Osteocyte (in vitro differentiated cells): ENCODE data around the gene HOXA1. TPM values are rescaled to one million over a fixed set of nuclear protein-coding genes. Genes with fewer than 3 reads are reported as not detected.
"Not testable (repeated sequence)": the region's sequence is repeated elsewhere in the genome, so short reads cannot be mapped to it uniquely, and the experiment has no call there.

Experiments
- DNase-seq: peaks from one replicate; pipeline ENCODE4 v3.0.0; 2021; ENCODE audit warnings: mixed read lengths; ENCODE audit not compliant: unreplicated experiment; ENCODE audit errors: extremely low spot score
- H3K27ac Mint-ChIP-seq: one replicate; pipeline ENCODE4 v1.8.0; 2021; ENCODE audit warnings: mild to moderate bottlenecking, mixed read lengths; ENCODE audit not compliant: unreplicated experiment
- H3K27me3 Mint-ChIP-seq: one replicate; pipeline ENCODE4 v1.8.0; 2021; ENCODE audit warnings: mixed read lengths; ENCODE audit not compliant: unreplicated experiment
- H3K36me3 Mint-ChIP-seq: one replicate; pipeline ENCODE4 v1.8.0; 2021; ENCODE audit warnings: mixed read lengths; ENCODE audit not compliant: unreplicated experiment
- H3K4me1 Mint-ChIP-seq: one replicate; pipeline ENCODE4 v1.8.0; 2021; ENCODE audit warnings: mixed read lengths; ENCODE audit not compliant: unreplicated experiment
- H3K4me3 Mint-ChIP-seq: one replicate; pipeline ENCODE4 v1.8.0; 2021; ENCODE audit warnings: mild to moderate bottlenecking, moderate library complexity, mixed read lengths; ENCODE audit not compliant: unreplicated experiment
- H3K9me3 Mint-ChIP-seq: one replicate; pipeline ENCODE4 v1.8.0; 2021; ENCODE audit warnings: mixed read lengths; ENCODE audit not compliant: unreplicated experiment
- total RNA-seq: library from RNA; stranded (reverse); gene quantifications from 2 replicates; pipeline ENCODE4 v1.2.1, GENCODE V29; 2021
- TF ChIP-seq, protein P1 (sequence below): fragments of 200-600 bp; sonication (generic); IDR thresholded peaks from 2 replicates; pipeline ENCODE4 v1.5.0; 2021; ENCODE audit warnings: antibody characterized with exemption, mild to moderate bottlenecking, moderate library complexity

The HOXA1 gene
- total RNA-seq, 1 donor from 2014 or later: not detected

- DNase-seq: no peak
- H3K36me3 Mint-ChIP-seq: no peaks in the 10 kb centered on the region
- H3K4me1 Mint-ChIP-seq: no peaks in the 10 kb centered on the region
- H3K4me3 Mint-ChIP-seq: no peak overlapping the region
- TF ChIP-seq, protein P1, sequence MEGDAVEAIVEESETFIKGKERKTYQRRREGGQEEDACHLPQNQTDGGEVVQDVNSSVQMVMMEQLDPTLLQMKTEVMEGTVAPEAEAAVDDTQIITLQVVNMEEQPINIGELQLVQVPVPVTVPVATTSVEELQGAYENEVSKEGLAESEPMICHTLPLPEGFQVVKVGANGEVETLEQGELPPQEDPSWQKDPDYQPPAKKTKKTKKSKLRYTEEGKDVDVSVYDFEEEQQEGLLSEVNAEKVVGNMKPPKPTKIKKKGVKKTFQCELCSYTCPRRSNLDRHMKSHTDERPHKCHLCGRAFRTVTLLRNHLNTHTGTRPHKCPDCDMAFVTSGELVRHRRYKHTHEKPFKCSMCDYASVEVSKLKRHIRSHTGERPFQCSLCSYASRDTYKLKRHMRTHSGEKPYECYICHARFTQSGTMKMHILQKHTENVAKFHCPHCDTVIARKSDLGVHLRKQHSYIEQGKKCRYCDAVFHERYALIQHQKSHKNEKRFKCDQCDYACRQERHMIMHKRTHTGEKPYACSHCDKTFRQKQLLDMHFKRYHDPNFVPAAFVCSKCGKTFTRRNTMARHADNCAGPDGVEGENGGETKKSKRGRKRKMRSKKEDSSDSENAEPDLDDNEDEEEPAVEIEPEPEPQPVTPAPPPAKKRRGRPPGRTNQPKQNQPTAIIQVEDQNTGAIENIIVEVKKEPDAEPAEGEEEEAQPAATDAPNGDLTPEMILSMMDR: no peak
- no peak overlapping the region for H3K27ac Mint-ChIP-seq
- peaks cover 4% of the 10 kb centered on the region for H3K9me3 Mint-ChIP-seq
- H3K27me3 Mint-ChIP-seq: no peaks in the 10 kb centered on the region
Observed at GRCh38 chr7:27046854-27047549, 48.8 kb downstream of the HOXA1 start.

DNA sequence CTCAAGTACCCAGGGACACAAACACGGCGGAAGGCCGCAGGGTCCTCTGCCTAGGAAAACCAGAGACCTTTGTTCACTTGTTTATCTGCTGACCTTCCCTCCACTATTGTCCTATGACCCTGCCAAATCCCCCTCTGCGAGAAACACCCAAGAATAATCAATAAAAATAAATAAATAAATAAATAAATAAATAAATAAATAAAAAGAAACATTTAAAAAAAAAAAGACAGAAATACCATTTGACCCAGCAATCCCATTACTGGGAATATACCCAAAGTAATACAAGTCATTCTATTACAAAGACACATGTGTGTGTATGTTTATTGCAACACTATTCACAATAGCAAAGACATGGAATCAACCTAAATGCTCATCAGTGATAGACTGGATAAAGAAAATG, 49.8 kb downstream of the HOXA1 start:
- H3K9me3 Mint-ChIP-seq, H3K27me3 Mint-ChIP-seq, H3K36me3 Mint-ChIP-seq, H3K4me1 Mint-ChIP-seq, DNase-seq, H3K4me3 Mint-ChIP-seq, H3K27ac Mint-ChIP-seq: not testable (repeated sequence)

- H3K4me1 Mint-ChIP-seq, H3K9me3 Mint-ChIP-seq, H3K27me3 Mint-ChIP-seq, DNase-seq, H3K36me3 Mint-ChIP-seq, H3K27ac Mint-ChIP-seq, H3K4me3 Mint-ChIP-seq: not testable (repeated sequence)
Observed at GRCh38 chr7:27045066-27045465, 50.7 kb downstream of the HOXA1 start.

Other genes with a start within 250 kb of the HOXA1 start
- gene SKAP2, start 231.4 kb downstream of the HOXA1 start, total RNA-seq: 11.7 and 13.7 TPM in 2 replicates
- not detected in 2 replicates for gene HOXA2, start 6.7 kb upstream of the HOXA1 start, total RNA-seq
- not detected in 2 replicates for gene HOXA4, start 34.8 kb upstream of the HOXA1 start, total RNA-seq
- not detected in 2 replicates for gene HOXA5, start 47.7 kb upstream of the HOXA1 start, total RNA-seq
- gene HOXA6, start 51.8 kb upstream of the HOXA1 start, total RNA-seq: not detected in 2 replicates
- not detected in 2 replicates for gene HOXA3, start 56.6 kb upstream of the HOXA1 start, total RNA-seq
- not detected in 2 replicates for gene HOXA7, start 60.7 kb upstream of the HOXA1 start, total RNA-seq
- not detected in 2 replicates for gene HOXA9, start 69.5 kb upstream of the HOXA1 start, total RNA-seq
- not detected in 2 replicates for gene HOXA10, start 78.3 kb upstream of the HOXA1 start, total RNA-seq
- gene HOXA11, start 89.2 kb upstream of the HOXA1 start, total RNA-seq: not detected in 2 replicates
- gene HOXA13, start 104.1 kb upstream of the HOXA1 start, total RNA-seq: not detected in 2 replicates
- gene EVX1, start 146.8 kb upstream of the HOXA1 start, total RNA-seq: not detected in 2 replicates